ENCODE data around the gene ATP2C2. TPM values are rescaled to one million over a fixed set of nuclear protein-coding genes. Genes with fewer than 3 reads are reported as not detected.

Gene ATP2C2
- polyA plus RNA-seq, 1 of the 3 experiments (the other 2 are of a cell fraction), result 0.33 TPM

- Histone ChIP-seq H3F3A (replicated peaks; ENCODE audit: insufficient read depth) (no peaks in the 10 kb centered on the region), H3K79me2 (ENCODE audit: insufficient read depth) (no peaks in the 10 kb centered on the region), H2AFZ (ENCODE audit: low read depth) (no peak overlapping the region), H3K9me3 (no peaks in the 10 kb centered on the region), H3K27ac (ENCODE audit: low read depth in 2 of 2, low read length in 1 of 2) (no peak overlapping the region), H4K20me1 (ENCODE audit: insufficient read depth) (no peaks in the 10 kb centered on the region), H3K36me3 (replicated peaks in 1 of 2; ENCODE audit: control insufficient read depth in 1 of 2, insufficient read depth in 2 of 2, low read length in 1 of 2) (no peaks in the 10 kb centered on the region), H3K9ac (no peak overlapping the region), H3K4me3 (ENCODE audit: low read depth in 2 of 2, low read length in 1 of 2) (no peak overlapping the region), H3K9me2 (no peaks in the 10 kb centered on the region), H3K27me3 (ENCODE audit: insufficient read depth) (peaks cover 14% of the 10 kb centered on the region; the same call in 1 of the 2 replicates), H3K4me1 (ENCODE audit: control insufficient read depth in 1 of 2, insufficient read depth in 2 of 2, low read depth in 1 of 2, low read length in 1 of 2) (no peaks in the 10 kb centered on the region), H3K4me2 (no peak overlapping the region)
- POLR2A ChIA-PET, result no interaction called here
- WGBS (ENCODE audit: low lambda C conversion rate), result 79% methylated on average over 5 of the region's 5 CpGs
- TF ChIP-seq USF2 (IDR thresholded peaks at IDR 0.05; ENCODE audit: borderline replicate concordance, low read depth, low read length) (no peak), ELF1 (IDR thresholded peaks at IDR 0.05) (no peak), FOSL2 (IDR thresholded peaks at IDR 0.05; ENCODE audit: borderline replicate concordance, low read depth) (no peak)
- CTCF ChIA-PET, result interaction anchor here (1.8 kb wide), 1 partner anchor 23 kb away, joined by 11 read pairs; no protein-coding TSS in a partner anchor
- DNase-seq, result no peak
These were observed 37.7 kb upstream of the ATP2C2 start for GRCh38 chr16:84330685-84331050.

DNA sequence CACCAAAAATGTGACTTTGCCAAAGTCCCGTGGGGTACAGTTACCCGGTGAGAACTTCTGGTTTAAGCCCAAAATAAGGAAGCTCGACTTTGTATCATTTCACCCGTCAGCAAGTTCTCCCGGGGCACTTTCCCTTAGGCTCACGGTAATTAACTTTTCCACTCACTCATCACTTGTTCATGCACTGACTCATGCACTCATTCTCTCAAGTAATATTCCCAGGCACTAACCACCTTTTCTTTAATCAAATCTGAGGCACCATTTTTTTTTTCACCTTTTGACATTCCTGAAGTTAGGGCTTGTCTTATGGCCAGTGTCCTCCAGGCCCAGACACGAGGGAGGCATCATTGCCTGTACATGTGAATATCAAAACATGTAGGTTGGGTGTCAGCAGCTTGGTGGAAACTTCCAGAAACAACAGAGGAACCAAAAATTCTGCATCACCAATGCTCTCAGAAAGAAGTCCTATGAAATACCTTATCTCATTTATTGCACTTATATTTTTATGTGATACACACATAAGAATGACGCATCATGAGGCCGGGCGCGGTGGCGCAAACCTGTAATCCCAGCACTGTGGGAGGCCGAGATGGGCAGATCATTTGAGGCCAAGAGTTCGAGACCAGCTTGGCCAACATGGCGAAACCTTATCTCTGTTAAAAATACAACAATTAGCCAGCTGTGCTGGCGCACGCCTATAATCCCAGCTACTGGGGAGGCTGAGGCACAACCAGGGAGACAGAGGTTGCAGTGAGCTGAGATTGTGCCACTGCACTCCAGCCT, 36.1 kb upstream of the ATP2C2 start:
- no peak overlapping the region for H3K27ac ChIP-seq (ENCODE audit: low read depth in 2 of 2, low read length in 1 of 2)
- no peak overlapping the region for H3K4me3 ChIP-seq (ENCODE audit: low read depth in 2 of 2, low read length in 1 of 2)
- H3K36me3 ChIP-seq (replicated peaks in 1 of 2; ENCODE audit: control insufficient read depth in 1 of 2, insufficient read depth in 2 of 2, low read length in 1 of 2), result no peaks in the 10 kb centered on the region
- WGBS (ENCODE audit: low lambda C conversion rate), result 68% methylated on average over 17 of the region's 17 CpGs
- no peak overlapping the region for H3K4me2 ChIP-seq
- H3K4me1 ChIP-seq (ENCODE audit: control insufficient read depth in 1 of 2, insufficient read depth in 2 of 2, low read depth in 1 of 2, low read length in 1 of 2), result no peaks in the 10 kb centered on the region
- H3K9me2 ChIP-seq, result no peaks in the 10 kb centered on the region
- ChIA-PET CTCF (no interaction called here), POLR2A (no interaction called here)
- H3K9ac ChIP-seq, result no peak overlapping the region
- no peaks in the 10 kb centered on the region for H3F3A ChIP-seq (replicated peaks; ENCODE audit: insufficient read depth)
- no peak overlapping the region for H2AFZ ChIP-seq (ENCODE audit: low read depth)
- H3K9me3 ChIP-seq, result 0 out of 2 replicates have a peak, but pooled peaks cover under 1% of the 10 kb centered on the region
- DNase-seq, result no peak
- no peaks in the 10 kb centered on the region for H4K20me1 ChIP-seq (ENCODE audit: insufficient read depth)
- no peaks in the 10 kb centered on the region for H3K79me2 ChIP-seq (ENCODE audit: insufficient read depth)
- peaks cover 14% of the 10 kb centered on the region; the same call in 1 of the 2 replicates for H3K27me3 ChIP-seq (ENCODE audit: insufficient read depth)
- no peak for TF ChIP-seq GATA2 (CRISPR knock-in tag; IDR thresholded peaks at IDR 0.05)
- TF ChIP-seq POLR2AphosphoS5 (IDR thresholded peaks at IDR 0.05; ENCODE audit: low read depth, low read length), result no peak
- no peak for TF ChIP-seq FOSL2 (IDR thresholded peaks at IDR 0.05; ENCODE audit: borderline replicate concordance, low read depth)
- no peak for TF ChIP-seq TCF12 (IDR thresholded peaks at IDR 0.05)
- TF ChIP-seq, protein P1, sequence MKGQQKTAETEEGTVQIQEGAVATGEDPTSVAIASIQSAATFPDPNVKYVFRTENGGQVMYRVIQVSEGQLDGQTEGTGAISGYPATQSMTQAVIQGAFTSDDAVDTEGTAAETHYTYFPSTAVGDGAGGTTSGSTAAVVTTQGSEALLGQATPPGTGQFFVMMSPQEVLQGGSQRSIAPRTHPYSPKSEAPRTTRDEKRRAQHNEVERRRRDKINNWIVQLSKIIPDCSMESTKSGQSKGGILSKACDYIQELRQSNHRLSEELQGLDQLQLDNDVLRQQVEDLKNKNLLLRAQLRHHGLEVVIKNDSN (IDR thresholded peaks at IDR 0.05; ENCODE audit: borderline replicate concordance, low read depth), result no peak
- TF ChIP-seq JUND (IDR thresholded peaks at IDR 0.05), result no peak
- TF ChIP-seq RFX5 (IDR thresholded peaks at IDR 0.05; ENCODE audit: low read length), result no peak
- no peak for TF ChIP-seq GABPA (IDR thresholded peaks at IDR 0.05; ENCODE audit: low read depth)
- TF ChIP-seq TAF1 (IDR thresholded peaks at IDR 0.05; ENCODE audit: borderline replicate concordance, low read depth, low read length), result no peak
- no peak for TF ChIP-seq MXI1 (IDR thresholded peaks at IDR 0.05; ENCODE audit: low read depth, low read length)
- TF ChIP-seq ZBTB33 (IDR thresholded peaks at IDR 0.05; ENCODE audit: borderline replicate concordance, low read depth), result no peak
- no peak for TF ChIP-seq USF2 (IDR thresholded peaks at IDR 0.05; ENCODE audit: borderline replicate concordance, low read depth, low read length)
- no peak for TF ChIP-seq ELF1 (IDR thresholded peaks at IDR 0.05)
- TF ChIP-seq FOXJ3 (CRISPR knock-in tag; IDR thresholded peaks at IDR 0.05), result no peak
- TF ChIP-seq IRF3 (IDR thresholded peaks at IDR 0.05; ENCODE audit: low read depth, low read length), result no peak
- TF ChIP-seq, protein P2, sequence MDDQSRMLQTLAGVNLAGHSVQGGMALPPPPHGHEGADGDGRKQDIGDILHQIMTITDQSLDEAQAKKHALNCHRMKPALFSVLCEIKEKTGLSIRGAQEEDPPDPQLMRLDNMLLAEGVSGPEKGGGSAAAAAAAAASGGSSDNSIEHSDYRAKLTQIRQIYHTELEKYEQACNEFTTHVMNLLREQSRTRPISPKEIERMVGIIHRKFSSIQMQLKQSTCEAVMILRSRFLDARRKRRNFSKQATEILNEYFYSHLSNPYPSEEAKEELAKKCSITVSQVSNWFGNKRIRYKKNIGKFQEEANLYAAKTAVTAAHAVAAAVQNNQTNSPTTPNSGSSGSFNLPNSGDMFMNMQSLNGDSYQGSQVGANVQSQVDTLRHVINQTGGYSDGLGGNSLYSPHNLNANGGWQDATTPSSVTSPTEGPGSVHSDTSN (IDR thresholded peaks at IDR 0.05), result no peak
- TF ChIP-seq, protein P3, sequence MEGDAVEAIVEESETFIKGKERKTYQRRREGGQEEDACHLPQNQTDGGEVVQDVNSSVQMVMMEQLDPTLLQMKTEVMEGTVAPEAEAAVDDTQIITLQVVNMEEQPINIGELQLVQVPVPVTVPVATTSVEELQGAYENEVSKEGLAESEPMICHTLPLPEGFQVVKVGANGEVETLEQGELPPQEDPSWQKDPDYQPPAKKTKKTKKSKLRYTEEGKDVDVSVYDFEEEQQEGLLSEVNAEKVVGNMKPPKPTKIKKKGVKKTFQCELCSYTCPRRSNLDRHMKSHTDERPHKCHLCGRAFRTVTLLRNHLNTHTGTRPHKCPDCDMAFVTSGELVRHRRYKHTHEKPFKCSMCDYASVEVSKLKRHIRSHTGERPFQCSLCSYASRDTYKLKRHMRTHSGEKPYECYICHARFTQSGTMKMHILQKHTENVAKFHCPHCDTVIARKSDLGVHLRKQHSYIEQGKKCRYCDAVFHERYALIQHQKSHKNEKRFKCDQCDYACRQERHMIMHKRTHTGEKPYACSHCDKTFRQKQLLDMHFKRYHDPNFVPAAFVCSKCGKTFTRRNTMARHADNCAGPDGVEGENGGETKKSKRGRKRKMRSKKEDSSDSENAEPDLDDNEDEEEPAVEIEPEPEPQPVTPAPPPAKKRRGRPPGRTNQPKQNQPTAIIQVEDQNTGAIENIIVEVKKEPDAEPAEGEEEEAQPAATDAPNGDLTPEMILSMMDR (IDR thresholded peaks at IDR 0.05), result no peak

Measured in SK-N-SH (cell line).